Muscle of arm (tissue), 14 donors: ENCODE data around the gene CPSF6. TPM values are rescaled to one million over a fixed set of nuclear protein-coding genes. Genes with fewer than 3 reads are reported as not detected.
"Not testable (repeated sequence)": the region's sequence is repeated elsewhere in the genome, so short reads cannot be mapped to it uniquely, and the experiment has no call there.

Experiments
- DNase-seq: peaks from one replicate; pipeline ENCODE4 v3.0.0-alpha.2; 2013
- long read RNA-seq, 11 donors: transcript quantifications; one replicate each; lab custom pipeline, GENCODE V29; 2026
- polyA plus RNA-seq, 12 donors: library from polyadenylated mRNA; unstranded; fragments of 120-200 nt; gene quantifications; one replicate each; pipeline ENCODE4 v1.2.1, GENCODE V29; 2013; ENCODE audit not compliant: insufficient read length in 12 of 12

CPSF6 gene
- 10 to 100 TPM in 11 of 12 donors, not detected in 1; 44.3 to 73.2 (median 59.0) TPM for polyA plus RNA-seq
- long read RNA-seq, donor 1, full-length matches to known transcripts, result 6 of 19 reads
- long read RNA-seq, donor 1, partial matches to known transcripts, result 13 of 19 reads
- long read RNA-seq, donor 1, other reads (novel, unspliced or antisense), result 0 of 19 reads
- long read RNA-seq, donor 2, full-length matches to known transcripts, result 19 of 51 reads
- long read RNA-seq, donor 2, partial matches to known transcripts, result 25 of 51 reads
- long read RNA-seq, donor 2, other reads (novel, unspliced or antisense), result 7 of 51 reads
- long read RNA-seq, donor 3, full-length matches to known transcripts, result 7 of 7 reads
- long read RNA-seq, donor 3, partial matches to known transcripts, result 0 of 7 reads
- long read RNA-seq, donor 3, other reads (novel, unspliced or antisense), result 0 of 7 reads
- long read RNA-seq, donor 4, full-length matches to known transcripts, result 1 of 1 reads
- long read RNA-seq, donor 4, partial matches to known transcripts, result 0 of 1 reads
- long read RNA-seq, donor 4, other reads (novel, unspliced or antisense), result 0 of 1 reads
- long read RNA-seq, donor 5, result 0 reads
- long read RNA-seq, donor 6, full-length matches to known transcripts, result 2 of 2 reads
- long read RNA-seq, donor 6, partial matches to known transcripts, result 0 of 2 reads
- long read RNA-seq, donor 6, other reads (novel, unspliced or antisense), result 0 of 2 reads
- long read RNA-seq, donor 7, full-length matches to known transcripts, result 8 of 8 reads
- long read RNA-seq, donor 7, partial matches to known transcripts, result 0 of 8 reads
- long read RNA-seq, donor 7, other reads (novel, unspliced or antisense), result 0 of 8 reads
- long read RNA-seq, donor 8, full-length matches to known transcripts, result 11 of 32 reads
- long read RNA-seq, donor 8, partial matches to known transcripts, result 21 of 32 reads
- long read RNA-seq, donor 8, other reads (novel, unspliced or antisense), result 0 of 32 reads
- long read RNA-seq, donor 9, full-length matches to known transcripts, result 4 of 4 reads
- long read RNA-seq, donor 9, partial matches to known transcripts, result 0 of 4 reads
- long read RNA-seq, donor 9, other reads (novel, unspliced or antisense), result 0 of 4 reads
- long read RNA-seq, donor 10, full-length matches to known transcripts, result 5 of 12 reads
- long read RNA-seq, donor 10, partial matches to known transcripts, result 7 of 12 reads
- long read RNA-seq, donor 10, other reads (novel, unspliced or antisense), result 0 of 12 reads
- long read RNA-seq, donor 11, full-length matches to known transcripts, result 17 of 17 reads
- long read RNA-seq, donor 11, partial matches to known transcripts, result 0 of 17 reads
- long read RNA-seq, donor 11, other reads (novel, unspliced or antisense), result 0 of 17 reads

GRCh38 chr12:69239352-69239921 lies at the start of gene CPSF6:
Gene CPSF6, plus strand, starts transcription at chr12:69239569. Its CDS starts 78 bp downstream, at chr12:69239647.
- DNase-seq, result peak; percentile 91

GRCh38 chr12:69196302-69197288 lies 42.8 kb upstream of the CPSF6 start:
- DNase-seq, result no peak

DNA sequence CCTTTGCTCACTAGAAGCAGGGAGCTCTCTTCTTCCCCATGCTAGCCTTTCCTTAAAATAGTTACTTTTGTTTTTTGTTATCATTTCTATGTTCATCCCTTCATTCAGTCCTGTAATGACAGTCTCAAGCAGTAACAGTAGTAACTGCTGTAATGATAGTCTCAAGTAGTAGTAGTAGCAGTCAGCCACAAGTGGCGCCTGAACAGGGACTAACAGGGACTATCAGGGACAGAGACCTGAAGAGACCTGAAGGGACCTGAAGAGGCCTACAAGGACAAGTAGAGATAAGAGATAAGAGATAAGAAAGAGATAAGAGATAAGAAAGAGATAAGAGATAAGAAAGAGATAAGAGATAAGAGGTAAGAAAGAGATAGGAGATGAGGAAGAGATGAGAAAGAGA lies 39.4 kb upstream of the CPSF6 start:
- DNase-seq, result not testable (repeated sequence)

DNA sequence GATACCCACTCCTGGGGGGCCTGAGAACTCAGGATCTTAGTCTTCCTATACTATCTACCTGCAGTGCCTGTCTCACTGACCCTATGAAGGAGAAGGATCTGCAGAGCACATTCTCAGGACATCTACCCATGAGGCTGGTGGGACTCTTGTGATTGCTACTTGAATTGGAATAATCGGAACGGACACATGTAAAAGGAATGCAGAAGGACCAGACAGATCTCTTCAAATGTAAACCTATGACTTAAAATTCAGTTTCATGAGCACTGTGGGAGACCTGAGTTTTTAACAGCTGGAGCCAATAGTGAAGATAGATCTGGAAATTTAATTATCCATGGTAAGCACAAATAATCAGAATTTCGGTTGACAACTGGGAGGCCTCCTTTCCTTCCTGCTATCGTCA lies 35.2 kb upstream of the CPSF6 start:
- no peak for DNase-seq

- DNase-seq, result no peak
Observed at GRCh38 chr12:69210661-69211060, 28.7 kb upstream of the CPSF6 start.

DNA sequence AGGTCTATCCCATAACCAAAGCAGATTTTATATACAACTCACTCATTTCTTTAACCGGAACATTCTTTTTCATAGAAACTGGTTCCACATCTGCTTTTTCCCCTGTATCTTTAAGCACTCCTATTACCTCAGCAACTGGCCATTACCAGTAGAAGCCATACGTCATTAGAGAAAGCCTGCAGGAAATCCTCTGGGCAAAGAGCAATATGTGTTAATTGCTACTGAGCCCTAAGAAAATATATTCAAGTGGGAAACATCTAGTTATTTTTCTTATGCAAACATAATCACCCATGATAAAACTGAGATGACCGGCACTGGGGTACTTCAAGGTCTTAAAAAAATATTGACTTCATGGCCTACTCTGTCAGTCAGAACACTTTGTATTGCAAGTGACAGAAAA lies 28.2 kb upstream of the CPSF6 start:
- no peak for DNase-seq

DNA sequence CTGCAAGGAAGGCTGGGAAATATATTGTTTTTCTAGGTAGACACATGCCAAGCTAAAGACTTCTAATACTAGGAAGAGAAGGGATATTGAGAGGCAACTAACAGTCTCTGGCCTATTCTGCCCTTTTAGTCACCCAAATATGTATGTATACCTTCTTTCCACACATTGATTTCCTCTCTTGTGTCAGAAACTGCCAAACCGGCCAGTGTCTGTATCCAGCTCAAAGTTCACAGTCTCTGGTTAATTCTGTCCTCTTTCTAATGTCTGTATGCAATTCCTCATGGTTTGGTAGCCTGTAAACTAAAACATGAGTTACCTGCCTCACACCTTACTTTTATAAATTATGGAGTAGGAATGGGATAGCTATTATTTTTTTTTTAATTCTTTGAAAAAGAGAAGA lies 25.2 kb upstream of the CPSF6 start:
- no peak for DNase-seq

GRCh38 chr12:69225251-69225910 lies 14.0 kb upstream of the CPSF6 start:
- no peak for DNase-seq

GRCh38 chr12:69231479-69231878 lies 7.9 kb upstream of the CPSF6 start:
- DNase-seq, result no peak

GRCh38 chr12:69238589-69239351 lies 599 bp upstream of the CPSF6 start:
- DNase-seq, result no peak

DNA sequence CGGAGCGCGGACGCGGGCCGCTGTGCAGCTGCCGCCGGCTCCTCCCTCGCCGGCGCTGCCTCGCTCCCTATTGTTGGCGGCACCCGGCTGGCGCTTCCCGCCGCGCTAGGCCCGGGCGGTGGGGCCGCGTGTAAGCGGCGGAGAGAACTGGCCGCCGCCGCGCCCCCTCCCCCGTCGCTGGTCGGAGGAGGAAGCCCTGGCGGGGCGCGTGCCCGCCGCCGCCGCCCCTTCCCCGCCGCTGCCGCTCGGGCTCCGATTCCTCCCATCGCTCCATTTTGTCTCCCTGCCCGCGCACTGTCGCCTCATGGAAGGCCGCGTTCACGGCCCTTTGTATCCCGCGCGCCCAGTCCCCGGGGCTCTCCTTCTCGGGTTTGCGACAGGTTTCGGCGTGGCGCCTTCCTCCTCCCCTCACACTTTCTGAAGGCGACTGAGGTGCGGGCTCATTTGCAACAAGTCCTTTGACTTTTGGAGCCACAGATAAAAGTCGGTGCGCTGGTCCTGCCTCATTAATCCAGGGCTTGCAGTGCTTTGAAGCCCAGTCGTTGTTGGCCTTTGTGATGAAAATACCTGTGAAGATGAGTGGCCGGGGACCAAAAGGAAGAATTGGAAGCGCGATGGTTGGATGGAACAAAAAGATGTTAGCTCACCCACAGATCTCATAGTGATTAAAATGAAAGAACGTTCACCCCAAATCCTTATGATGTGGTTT lies 707 bp downstream of the CPSF6 start:
- DNase-seq, result peak; percentile 46

- DNase-seq, result no peak
Observed at GRCh38 chr12:69240631-69240995, 1.2 kb downstream of the CPSF6 start.

DNA sequence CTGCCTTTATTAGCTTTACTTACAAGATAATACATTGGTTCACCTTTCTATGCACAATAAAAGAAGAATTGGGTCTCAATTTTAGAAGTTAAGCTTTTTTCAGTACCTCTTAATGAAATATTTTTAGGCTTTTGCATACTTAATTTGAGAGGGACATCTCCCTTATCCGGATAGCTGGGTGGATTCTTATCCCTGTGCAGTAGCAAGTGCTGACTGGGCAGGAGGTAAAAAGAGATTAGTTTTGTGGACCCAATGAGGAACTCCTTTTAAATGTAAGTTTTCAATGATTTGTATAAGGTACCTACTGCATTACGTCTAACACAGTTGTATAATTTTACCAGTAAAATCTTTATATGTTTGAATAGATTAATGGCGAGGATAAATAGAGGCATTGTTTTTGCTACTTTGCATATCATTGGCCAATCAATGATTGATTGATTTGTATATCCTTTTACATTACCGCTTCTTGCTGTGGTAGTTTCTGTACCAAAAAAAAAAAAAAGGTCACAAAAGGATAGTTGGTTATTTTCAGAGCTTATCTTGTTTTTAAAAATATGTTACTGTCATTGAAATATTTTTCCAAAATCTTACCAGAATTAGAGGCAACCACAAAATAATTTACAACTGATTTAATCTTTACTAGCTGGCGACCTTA lies 2.2 kb downstream of the CPSF6 start:
- DNase-seq, result no peak

DNA sequence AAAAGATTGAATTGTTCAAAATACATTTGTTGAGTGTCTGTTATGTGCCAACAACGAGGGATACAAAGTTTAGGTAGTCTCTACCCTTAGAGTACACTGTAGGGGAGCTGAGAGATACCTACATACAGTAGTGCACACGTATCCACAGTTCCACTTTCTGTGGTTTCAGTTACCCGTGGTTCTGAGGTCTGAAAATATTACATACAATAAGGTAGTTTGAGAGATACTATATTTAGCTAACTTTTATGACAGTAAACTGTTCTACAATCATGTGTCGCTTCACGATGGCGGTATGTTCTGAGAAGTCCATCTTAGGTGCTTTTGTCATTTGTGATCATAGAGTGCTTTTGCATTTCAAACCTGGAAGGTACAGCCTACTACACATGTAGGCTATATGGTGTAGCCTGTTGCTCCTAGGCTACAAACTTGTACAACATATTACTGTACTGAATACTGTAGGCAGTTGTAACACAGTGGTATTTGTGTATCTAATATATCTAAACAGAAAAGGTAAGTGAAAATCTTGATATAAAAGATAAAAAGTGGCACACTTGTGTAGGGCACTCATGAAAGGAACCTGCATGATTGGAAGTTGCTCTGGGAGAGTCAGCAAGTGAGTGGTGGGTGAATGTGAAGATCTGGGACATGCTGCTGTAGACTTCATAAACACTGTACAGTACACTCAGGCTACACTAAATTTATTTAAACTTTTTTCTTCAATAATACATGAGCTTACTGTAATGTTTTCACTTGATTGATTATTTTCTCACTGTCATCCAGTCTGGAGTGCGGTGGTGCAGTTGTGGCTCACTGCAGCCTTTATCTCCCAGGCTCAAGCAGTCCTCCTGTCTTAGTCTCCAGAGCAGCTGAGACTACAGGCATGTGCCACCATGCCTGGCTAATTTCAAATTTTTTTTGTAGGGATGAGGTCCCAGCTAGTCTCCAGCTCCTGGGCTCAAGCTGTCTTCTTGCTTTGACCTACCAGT lies 4.0 kb downstream of the CPSF6 start:
- no peak for DNase-seq

- DNase-seq, result no peak
Observed at GRCh38 chr12:69247268-69248018, 8.1 kb downstream of the CPSF6 start.

DNA sequence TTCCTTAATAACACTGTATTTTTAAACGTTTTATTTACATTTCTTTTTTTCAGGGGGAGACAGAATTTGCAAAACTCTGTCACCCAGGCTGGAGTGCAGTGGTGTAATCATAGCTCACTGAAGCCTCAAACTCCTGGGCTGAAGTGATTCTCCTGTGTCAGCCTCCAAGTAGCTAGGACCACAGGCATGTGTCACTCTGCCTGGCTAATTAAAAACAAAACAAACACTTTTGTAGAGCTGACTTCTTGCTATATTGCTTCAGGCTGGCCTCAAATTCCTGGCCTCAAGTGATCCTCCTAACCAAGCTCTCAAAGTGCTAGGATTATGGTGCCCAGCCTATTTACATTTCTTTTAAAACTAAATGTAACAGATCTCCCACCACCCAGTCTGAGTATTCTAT lies 12.7 kb downstream of the CPSF6 start:
- no peak for DNase-seq
